Adrenal gland (tissue), 5 donors: ENCODE measurements around the gene INKA2.

Source experiments
- POLR2A ChIP-seq, 2 donors: fragments of 450-650 bp; IDR thresholded peaks; one replicate each; pipeline ENCODE4 v1.6.1; 2017; ENCODE audit warnings: antibody characterized with exemption in 2 of 2, mild to moderate bottlenecking in 2 of 2, moderate library complexity in 1 of 2
- TF ChIP-seq, protein P1 (sequence below), 6 experiments: fragments of 450-650 bp in 4 of 6; fragments of 200-600 bp in 2 of 6; sonication (generic) in 1 of 6; IDR thresholded peaks; 1 replicate in 5 of 6; 2 replicates in 1 of 6; pipeline versions ENCODE4 v1.5.1 to v1.8.0; 2016 to 2021; ENCODE audit warnings: antibody characterized with exemption in 6 of 6, mild to moderate bottlenecking in 2 of 6, moderate library complexity in 1 of 6
- donor health status: DM: no; HTN: no; CAD: no.

- TF ChIP-seq, protein P1, sequence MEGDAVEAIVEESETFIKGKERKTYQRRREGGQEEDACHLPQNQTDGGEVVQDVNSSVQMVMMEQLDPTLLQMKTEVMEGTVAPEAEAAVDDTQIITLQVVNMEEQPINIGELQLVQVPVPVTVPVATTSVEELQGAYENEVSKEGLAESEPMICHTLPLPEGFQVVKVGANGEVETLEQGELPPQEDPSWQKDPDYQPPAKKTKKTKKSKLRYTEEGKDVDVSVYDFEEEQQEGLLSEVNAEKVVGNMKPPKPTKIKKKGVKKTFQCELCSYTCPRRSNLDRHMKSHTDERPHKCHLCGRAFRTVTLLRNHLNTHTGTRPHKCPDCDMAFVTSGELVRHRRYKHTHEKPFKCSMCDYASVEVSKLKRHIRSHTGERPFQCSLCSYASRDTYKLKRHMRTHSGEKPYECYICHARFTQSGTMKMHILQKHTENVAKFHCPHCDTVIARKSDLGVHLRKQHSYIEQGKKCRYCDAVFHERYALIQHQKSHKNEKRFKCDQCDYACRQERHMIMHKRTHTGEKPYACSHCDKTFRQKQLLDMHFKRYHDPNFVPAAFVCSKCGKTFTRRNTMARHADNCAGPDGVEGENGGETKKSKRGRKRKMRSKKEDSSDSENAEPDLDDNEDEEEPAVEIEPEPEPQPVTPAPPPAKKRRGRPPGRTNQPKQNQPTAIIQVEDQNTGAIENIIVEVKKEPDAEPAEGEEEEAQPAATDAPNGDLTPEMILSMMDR (IDR thresholded peaks at IDR 0.05), result no peak
- no peak for TF ChIP-seq POLR2A (IDR thresholded peaks at IDR 0.05)
These were observed 12.8 kb upstream of the INKA2 start for GRCh38 chr1:111751906-111752575.
